Heart left ventricle (tissue), 13 donors: ENCODE measurements around the gene YPEL5.

Source experiments
- CTCF ChIP-seq, 12 donors: fragments of 200-600 bp; sonication (generic) in 4 of 12; IDR thresholded peaks; one replicate each; pipeline versions ENCODE4 v1.5.0 to v1.8.0; 2018 to 2022; ENCODE audit warnings: antibody characterized with exemption in 12 of 12, mild to moderate bottlenecking in 5 of 12
- POLR2A ChIP-seq, 2 donors: fragments of 450-650 bp; IDR thresholded peaks; one replicate each; pipeline ENCODE4 v1.6.1; 2017; ENCODE audit warnings: antibody characterized with exemption in 2 of 2, mild to moderate bottlenecking in 2 of 2, moderate library complexity in 2 of 2
- donor health status: ischemic (EF 13 %, LVEDD 7.1; RV severe dilation, severe dysfunction).
- donor health status: DM: no; HTN: yes; CAD: no.
- donor health status: DM: no; HTN: no; CAD: no.
- donor health status: ischemic (EF 25% LVEDD 6.9; RV normal size, moderate dysfunction).
- donor health status: ischemic (EF 25% LVEDD 5.7; RV mildly dilated, moderate dysfunction).
- donor health status: ischemic (EF 35%, LVEDD 5.7; RV mildly dilated, moderate dysfunction).
- donor health status: nonischemic (EF 11% LVEDD 7.7; RV severe dilation, severe dysfunction).
- donor health status: DM: yes; HTN: yes; CAD: no.
- donor health status: PGD.
- donor health status: ischemic (EF 29% LVEDD 5.4; RV normal size, mild dysfunction).
- donor health status: nonischemic (EF 23%, LVEDD 6.1; RV moderate dilation, normal function).

GRCh38 chr2:30122362-30122761 is 24.4 kb upstream of the YPEL5 start:
- TF ChIP-seq POLR2A (IDR thresholded peaks at IDR 0.05) (no peak), CTCF (IDR thresholded peaks at IDR 0.05) (no peak)
